Jurkat, Clone E6-1 (cell line): ENCODE results near the gene GABRG3.

ENCODE experiments used
- DNase-seq: peaks from one replicate; pipeline ENCODE4 v3.0.0-alpha.2; 2011; ENCODE audit warnings: low read depth, low spot score
- H3K4me3 ChIP-seq: 2 replicates; pipeline ENCODE4 v1.5.1; 2011; ENCODE audit warnings: mild to moderate bottlenecking, low read length, control low read depth, moderate library complexity

Gene GABRG3

DNA sequence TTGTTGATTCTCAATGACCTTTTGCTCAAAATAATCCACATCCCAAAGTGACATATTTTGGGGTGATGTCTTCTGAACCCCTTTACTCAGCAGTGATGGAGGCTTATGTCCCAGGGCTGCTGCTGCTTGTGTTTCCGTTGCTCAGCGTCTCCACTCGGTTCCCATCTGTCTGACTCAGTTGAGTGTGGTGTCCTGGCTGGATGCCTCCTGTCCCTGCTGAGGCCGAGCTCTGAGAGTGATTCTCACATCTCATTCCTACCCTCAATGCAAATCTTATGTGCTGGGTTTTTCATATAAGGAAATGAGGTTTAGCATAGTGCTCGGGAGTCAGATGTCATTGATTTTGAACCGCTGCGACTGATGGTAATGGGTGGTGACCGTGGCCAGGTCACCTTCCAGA, 247.4 kb downstream of the GABRG3 start:
- no peak overlapping the region for H3K4me3 ChIP-seq
- DNase-seq = no peak

DNA sequence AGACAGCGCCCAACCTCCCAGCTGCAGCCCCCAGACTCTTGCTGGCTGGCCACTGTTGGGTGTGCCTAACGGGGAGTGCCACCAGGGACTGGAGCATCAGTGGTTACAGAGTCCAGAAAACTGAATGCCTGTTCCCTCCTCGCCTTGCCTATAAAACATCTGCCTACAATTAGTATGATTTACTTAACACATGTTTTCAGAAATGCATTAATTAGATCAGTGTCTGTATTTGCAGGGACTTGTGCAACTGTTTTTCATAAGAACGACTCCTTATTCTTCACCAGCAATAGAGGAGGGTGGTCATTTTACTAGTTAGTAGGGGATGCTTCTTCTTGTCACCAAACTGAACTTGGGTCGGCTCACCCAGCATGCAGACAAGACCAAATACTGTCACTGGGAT, 248.7 kb downstream of the GABRG3 start:
- no peak for DNase-seq
- no peak overlapping the region for H3K4me3 ChIP-seq

DNA sequence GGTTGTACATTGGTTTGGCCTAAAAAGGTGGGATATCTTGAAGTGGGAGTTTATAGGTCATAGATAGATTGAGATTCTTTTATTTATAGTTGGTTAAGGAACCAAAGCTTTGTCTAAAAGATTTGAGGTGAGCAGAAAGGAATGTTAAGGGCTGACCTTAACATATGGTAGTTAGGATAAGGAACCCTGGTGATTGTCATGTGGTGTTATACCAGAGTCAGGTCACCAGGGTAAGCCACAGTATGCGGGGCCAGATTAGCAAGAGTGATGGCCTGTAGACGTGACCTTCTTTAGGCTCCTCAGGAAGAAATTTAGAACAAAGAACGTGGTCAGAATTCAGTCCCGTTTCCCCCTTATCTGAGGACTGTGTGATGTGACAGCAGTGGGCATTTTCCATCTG, 249.2 kb downstream of the GABRG3 start:
- no peak for DNase-seq
- H3K4me3 ChIP-seq = no peak overlapping the region

DNA sequence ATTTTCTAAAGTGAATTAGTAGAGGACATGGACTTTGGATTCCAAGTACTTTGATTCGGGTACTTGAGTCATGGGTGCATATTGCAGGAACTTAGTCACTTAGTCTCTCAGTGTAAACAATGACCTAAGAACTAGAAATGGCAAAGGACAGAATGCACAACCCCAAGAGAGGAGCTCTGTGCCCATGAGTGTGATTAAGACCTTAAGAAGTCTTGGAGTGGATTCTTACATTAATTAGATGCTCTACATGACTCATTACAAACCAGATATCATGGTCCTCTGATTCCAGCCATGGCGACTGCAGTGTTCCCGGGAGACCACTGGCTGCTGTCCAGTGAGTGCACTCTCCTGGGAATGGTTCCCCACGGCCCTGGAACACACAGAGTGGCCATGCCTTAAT, 251.5 kb downstream of the GABRG3 start:
- DNase-seq = no peak
- no peak overlapping the region for H3K4me3 ChIP-seq

DNA sequence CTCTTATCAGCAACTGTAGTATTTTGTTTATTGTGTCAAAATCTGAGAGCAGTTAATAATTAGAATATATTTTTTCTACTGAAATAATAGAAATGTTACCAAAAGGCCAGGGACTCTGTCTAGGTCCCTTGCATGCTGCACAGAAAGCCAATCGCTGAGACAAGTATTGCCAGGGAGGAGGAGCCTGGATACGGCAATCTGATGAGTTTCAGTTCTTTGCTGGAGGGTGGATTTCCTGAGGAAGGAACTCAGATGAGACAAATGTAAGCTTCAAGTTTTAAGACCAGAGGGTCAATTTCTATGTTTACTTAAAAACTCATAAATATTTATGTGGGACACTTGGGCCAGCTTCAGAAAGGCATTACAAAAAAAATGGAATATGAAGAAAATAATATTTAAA, 252.2 kb downstream of the GABRG3 start:
- no peak for DNase-seq
- no peak overlapping the region for H3K4me3 ChIP-seq

DNA sequence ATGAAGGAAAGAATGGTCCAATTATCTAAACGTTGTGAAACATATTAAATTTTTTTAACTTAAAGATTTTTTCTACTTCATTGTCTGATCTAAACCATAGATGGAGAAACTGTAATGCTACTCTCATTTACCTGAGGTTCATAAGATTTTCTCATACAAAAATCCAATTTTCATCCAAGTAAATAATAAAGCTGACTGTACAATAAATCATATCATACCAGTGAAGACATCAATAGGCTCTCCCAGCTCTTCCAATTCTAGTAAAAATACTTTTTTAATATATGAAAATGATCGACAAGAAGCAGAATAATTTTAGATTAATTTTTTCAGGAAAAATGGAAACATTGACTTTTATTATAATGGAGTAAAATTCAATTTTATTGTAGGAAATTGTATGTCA, 260.8 kb downstream of the GABRG3 start:
- no peak overlapping the region for H3K4me3 ChIP-seq
- DNase-seq = no peak

DNA sequence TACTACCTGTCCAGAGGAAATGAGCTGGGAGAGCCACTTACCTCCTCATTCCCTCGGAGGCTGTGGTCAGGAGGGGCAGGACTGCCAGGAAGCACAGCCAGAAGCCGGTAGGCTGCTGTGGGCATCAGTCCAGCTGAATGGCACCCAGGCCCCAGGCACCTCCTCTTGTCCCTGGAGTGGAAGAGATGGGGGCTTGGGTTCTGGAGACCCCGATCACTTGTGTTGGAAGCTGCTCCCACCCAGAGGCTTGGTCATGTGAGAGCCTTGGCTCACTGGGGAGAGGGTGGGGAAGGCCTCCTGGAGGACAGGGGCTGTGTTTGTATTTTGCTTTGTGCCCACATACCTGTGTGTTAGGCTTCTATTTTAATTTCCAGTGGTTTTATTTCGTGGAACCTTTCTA, 261.9 kb downstream of the GABRG3 start:
- no peak for DNase-seq
- H3K4me3 ChIP-seq = no peak overlapping the region

DNA sequence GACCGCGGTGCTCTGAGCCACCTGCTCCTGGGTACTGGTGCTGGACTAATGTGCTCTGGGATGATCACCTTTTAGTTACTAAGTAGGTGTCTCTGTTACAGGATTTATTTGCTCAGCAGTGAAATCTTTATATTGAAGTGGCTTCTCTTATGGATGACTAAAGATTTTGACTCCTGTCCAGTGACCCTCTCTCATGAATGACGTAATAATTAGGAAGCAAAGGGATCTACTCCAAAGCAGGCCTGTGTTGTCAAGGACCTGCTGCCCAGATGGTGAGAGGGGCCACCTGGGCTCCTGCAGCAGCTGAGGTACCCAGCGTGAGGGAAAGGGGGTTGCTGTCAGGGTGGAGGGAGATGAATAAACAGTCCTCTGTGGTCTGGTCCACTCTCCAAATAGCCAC, 263.6 kb downstream of the GABRG3 start:
- no peak overlapping the region for H3K4me3 ChIP-seq
- DNase-seq = no peak

DNA sequence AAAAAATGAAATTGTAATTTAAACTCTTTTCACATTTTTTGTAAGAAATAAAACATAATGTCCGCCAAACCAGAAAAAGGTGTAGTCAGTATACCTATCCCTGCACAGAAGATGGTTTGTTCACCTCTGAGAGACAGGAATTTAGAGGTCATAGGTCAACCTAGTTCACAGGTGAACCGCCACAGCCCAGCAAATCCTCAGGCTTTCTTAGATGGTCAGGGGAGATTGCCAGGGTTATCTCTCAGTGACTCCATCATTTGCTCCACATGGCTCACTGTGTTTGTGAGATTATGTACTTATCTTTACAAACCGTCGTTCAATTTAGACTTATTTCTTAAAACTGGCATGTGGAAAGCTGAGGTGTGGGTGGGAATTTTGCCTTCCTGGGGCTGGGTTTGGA, 264.2 kb downstream of the GABRG3 start:
- DNase-seq = no peak
- H3K4me3 ChIP-seq = no peak overlapping the region

DNA sequence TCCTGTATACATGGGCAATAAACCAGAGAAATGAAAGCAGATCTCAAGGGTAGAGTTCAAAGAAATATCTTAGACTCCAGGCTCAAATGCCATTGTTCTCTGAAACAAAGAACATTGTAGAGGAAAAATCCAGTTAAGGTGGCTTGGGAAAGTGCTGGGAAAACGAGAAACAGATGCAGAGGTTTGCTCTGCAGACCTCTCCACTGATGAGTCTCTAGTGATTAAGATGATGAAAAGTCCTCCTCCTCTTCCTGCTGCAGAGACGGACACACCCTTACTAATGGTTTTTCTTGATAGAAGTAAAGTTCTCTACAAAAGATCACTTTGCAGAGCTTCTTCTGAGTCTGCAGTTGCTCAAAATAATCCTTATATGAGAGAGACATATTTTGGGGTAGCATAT, 264.7 kb downstream of the GABRG3 start:
- H3K4me3 ChIP-seq = no peak overlapping the region
- DNase-seq = no peak

DNA sequence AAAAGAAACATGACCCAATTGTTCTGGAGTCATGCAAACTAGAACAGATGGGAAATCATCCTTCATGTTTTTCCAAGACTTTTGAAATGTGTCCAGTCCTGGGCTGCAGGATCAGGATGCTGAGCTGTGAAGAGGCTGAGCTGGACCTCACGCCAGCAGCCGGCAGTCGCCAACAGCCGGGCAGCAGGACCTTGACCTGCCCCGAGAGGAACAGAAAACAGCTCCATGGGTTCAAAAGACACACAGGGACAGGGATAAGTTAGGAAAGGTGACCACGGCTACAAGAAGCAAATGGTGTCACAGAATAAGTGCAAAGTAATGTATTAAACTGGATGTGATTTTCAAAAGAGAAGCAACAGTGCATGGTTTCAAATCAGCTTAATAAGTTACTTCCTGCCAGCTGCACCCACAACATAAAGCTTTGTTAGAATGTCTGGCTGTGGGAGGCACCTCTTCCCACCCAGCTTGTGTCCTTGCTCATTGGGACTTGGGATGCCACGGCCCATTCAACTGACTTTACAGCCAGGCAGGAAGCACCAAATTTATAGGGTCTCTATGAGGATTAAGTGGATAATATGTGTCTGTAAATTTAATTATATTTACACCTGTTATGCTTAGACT, 266.4 kb downstream of the GABRG3 start:
- DNase-seq = peak; percentile 69

DNA sequence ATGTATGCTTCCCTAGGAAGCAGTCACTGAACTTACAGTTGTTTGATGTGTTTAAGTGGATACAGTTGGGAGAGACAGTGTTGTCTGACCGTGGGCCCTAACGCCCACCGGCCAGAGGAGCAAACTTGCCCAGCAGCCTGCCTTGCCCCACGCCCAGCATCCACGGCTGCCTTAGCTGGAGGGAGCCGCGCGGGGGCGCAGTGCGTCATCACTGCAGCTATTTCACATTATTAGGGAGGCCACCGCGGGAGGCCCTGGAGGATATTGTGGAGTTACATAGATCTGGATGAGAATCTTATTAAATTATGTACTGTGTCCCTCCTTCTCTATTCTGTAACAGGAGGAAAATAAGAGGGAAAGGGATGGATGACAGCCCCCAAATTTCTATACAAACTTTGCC, 267.2 kb downstream of the GABRG3 start:
- H3K4me3 ChIP-seq = no peak overlapping the region
- no peak for DNase-seq

More for the DNA sequence above, 266.4 kb downstream of the GABRG3 start:
- no peak overlapping the region for H3K4me3 ChIP-seq

DNA sequence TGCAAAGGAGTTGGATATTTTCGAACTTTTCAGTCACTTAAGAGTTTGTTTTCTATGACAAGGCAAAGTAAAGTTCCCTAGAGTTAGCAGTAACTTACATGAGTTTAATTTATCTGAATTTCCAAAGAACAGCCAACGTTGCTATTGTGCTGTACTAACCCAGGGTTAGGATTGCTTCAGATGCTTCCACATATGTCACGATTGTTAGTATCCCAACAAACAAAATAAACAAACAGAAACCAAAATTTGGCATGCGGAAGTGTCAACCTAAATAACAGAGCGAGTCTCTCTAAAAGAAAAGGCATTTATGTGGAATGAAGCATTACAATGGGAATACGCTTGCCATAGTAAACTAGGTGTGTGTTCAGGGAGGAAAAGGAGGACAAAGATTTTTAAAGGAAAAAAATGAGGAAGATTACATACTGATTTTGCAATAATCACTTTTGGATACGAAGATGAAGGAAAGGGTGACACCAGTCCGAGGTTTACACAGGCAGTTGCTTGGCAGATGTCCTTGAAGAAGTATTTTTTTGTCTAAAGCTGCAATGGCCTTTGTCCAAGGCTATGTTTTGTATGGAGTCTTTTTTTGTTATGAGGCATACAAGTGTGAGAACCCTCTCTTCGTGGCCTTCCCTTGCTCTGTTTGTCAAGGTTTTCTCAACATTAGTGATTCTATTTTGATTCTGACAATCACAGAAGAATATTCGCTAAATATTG, 267.9 kb downstream of the GABRG3 start:
- no peak for DNase-seq
- H3K4me3 ChIP-seq = no peak overlapping the region

DNA sequence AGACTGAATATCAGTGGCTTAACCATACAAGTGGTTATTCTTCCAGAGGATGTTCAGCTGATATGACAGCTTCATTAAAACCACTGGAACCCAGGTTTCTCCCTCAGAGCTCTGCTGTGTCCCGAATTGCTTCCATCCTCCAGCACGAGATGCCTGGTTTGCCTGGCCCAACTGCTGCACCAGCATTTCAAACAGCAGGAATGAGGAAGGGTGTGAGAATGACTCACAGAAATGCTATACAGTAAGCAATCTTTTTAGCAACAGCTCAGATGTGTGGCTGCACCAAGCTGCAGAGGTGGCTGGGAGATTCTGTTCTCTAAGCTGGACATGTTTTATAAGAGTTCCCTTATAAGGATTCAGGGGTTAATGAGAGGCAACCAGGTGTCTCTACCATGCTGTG, 271.0 kb downstream of the GABRG3 start:
- H3K4me3 ChIP-seq = no peak overlapping the region
- no peak for DNase-seq

DNA sequence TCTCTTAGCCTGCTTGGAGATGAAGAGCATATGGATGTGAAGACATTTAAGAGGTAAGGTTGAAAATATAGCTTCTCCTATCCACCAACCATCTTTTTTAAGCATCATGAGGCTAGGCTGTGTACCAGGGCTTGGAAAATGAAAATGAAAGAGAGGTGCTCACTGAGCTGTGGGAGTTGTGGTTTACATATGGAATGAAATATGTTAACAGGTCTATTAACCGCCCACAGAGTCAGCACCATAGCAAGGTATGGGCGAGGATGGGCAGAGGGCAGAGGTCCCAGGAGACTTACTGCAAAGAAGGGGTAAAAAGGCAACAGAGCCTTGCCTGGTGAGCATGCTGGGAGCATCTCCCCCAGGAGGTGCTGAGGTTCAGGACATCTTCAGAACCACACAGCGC, 273.1 kb downstream of the GABRG3 start:
- H3K4me3 ChIP-seq = no peak overlapping the region
- peak; percentile 32 for DNase-seq

DNA sequence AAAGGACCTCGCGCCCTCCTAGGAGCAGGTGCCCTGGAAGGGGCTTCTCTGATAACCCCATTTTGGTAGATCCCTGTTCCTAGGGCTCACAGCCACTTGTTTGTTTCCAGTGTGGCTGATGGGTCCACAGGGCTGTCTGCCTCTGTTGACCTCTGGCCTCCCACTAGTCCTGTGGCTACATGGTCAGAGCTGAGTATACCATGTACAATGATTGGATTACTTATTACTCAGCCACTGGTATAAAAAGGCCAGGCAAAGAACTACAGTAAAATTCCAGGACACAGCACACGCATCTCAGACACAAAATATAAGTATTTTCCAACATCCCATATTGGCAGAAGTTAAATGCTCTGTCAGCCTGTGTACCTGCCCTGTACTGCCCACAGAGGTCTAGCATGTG, 277.3 kb downstream of the GABRG3 start:
- H3K4me3 ChIP-seq = no peak overlapping the region
- DNase-seq = no peak

DNA sequence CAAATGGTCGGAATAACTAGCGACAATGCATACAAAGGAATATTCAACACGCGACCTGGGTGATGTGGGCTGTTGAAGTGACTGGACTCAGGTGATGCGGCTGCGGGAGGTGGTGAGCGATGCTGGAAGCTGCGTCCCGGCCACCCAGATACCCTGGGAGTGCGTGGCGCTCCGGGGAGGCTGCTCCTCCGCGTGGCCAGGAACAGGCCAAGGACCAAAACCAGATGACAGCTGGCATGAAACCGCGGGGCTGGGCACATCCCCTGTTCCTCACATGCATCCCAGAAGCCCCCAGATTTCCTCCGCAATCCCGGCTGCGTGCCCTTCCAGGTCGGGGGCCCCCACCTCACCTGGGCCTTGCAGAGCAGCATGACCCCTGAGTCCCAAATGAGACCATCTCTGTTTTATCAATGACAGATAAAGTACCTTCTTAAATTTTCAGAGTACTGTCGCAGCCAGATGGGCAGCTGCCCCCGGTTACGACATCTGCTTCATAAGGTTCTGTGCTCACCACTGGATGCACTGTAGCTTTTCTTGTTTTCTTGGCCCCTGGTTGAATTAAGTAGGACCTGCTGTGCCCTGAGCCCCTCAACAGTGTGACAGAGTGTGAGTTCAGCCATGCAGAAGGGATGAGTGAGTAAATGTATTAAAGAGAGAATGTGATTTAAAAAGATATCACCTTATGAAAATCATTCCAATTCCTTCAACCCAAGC, 278.2 kb downstream of the GABRG3 start:
- DNase-seq = no peak
- H3K4me3 ChIP-seq = no peak overlapping the region

DNA sequence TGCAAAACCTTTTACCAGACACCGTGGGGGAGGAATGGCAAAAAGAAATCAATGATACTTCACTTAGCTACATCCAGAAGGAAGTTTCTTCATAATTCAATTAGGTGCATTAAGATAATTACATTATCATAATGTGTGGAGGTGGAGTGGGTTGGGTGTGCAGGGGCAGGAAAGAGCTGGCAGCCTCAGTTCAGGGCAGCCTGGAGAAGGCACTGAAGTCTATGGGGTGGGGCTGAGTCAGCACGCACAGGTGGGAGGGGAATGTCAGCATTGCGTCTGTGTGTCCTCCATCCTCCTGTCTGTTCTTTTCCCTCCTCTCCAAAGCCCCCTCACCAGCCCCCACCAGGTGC, 278.8 kb downstream of the GABRG3 start:
- H3K4me3 ChIP-seq = no peak overlapping the region
- DNase-seq = no peak

DNA sequence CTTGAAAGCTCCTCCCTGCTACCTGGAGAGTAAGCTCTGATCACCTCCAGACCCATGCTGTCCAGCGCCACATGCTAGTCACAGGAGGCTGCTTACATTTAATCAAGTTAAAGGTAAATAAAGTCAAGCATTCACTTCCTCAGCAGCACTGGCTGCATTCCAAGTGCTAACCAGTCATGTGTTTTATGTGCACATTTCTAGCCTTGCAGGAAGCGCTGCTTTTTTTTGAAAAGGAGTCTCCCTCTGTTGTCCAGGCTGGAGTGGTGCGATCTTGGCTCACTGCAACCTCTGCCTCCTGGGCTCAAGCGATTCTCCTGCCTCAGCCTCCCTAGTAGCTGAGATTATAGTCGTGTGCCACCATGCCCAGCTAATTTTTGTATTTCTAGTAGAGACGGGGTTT, 279.2 kb downstream of the GABRG3 start:
- DNase-seq = peak; percentile 35
- no peak overlapping the region for H3K4me3 ChIP-seq

DNA sequence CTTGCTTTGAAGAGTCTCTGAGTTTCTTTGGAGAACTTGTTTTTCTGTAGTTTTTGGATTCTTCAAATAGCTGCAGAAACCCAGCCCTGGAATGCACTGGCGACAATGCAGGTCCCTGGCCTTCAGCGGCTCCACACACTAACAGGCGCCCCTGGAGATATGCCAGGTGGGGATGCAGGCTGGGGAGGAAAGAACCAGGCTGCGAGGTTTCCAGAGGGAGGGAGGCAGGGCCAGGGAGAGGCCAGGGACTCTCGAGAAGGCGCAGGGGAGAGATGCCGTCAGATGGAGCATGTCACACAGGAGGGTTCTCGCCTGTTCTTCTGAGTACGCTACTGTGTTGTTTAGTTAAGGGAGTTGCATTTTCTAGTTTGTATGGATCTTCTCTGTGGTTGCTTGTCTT, 283.1 kb downstream of the GABRG3 start:
- DNase-seq = no peak
- H3K4me3 ChIP-seq = no peak overlapping the region

DNA sequence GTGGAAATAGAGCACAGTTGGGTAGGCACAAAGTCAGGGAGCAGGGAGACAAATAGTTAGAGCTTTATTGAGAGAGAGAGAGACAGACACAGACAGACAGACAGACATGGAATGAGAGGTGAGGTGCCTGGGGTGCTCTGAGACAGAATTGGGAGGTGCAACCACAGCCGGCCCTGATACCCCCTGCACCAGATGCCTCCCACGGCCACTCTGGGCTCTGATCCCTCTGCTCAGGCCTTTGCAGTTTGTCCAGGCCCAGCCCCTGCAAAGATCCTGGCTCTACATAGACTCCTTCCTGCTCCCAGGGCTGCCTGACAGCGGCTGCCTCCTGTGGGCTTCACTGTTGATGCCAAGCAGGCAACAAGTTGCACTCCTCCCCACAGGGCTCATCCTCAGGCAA, 283.8 kb downstream of the GABRG3 start:
- no peak for DNase-seq
- no peak overlapping the region for H3K4me3 ChIP-seq
